HepG2 (cell line): ENCODE data around the gene SOCS7. TPM values are rescaled to one million over a fixed set of nuclear protein-coding genes. Genes with fewer than 3 reads are reported as not detected.
A peak's percentile ranks its signal among the peaks of the same experiment; 100 is the strongest.

Experiments used
- BCL6 ChIP-seq: IDR thresholded peaks from 2 replicates; pipeline ENCODE4 v1.6.1; 2016; ENCODE audit warnings: missing genetic modification reagents, missing compliant biosample characterization
- BHLHE40 ChIP-seq: IDR thresholded peaks from 2 replicates; pipeline ENCODE4 v1.6.1; 2011; ENCODE audit warnings: low read length, improper control_type of control experiment
- CBX2 ChIP-seq, 2 experiments: fragments of 200-600 bp in 1 of 2; sonication (generic); formaldehyde crosslinking in 1 of 2; IDR thresholded peaks; 2 replicates each; pipeline versions ENCODE4 v1.7.0 to v1.8.1; 2018 to 2022; ENCODE audit warnings: low read depth in 2 of 2, low read length in 1 of 2, mild to moderate bottlenecking in 1 of 2, missing genetic modification reagents in 1 of 2
- HNF4G ChIP-seq, 2 experiments: sonication (generic) in 1 of 2; formaldehyde crosslinking in 1 of 2; IDR thresholded peaks; 2 replicates each; pipeline versions ENCODE4 v1.4.0 to v1.6.1; 2011 to 2020; ENCODE audit warnings: borderline replicate concordance in 2 of 2, low read depth in 2 of 2, mild to moderate bottlenecking in 2 of 2, low read length in 1 of 2, missing genetic modification reagents in 1 of 2, moderate library complexity in 1 of 2
- KLF9 ChIP-seq: IDR thresholded peaks from 2 replicates; pipeline ENCODE4 v1.6.1; 2016; ENCODE audit warnings: low read depth
- MATR3 ChIP-seq: sonication (generic); formaldehyde crosslinking; IDR thresholded peaks from 2 replicates; pipeline ENCODE4 v1.4.0; 2020; ENCODE audit warnings: missing genetic modification reagents
- MTERF4 ChIP-seq: sonication (generic); formaldehyde crosslinking; IDR thresholded peaks from 2 replicates; pipeline ENCODE4 v1.8.0; 2023; ENCODE audit warnings: mild to moderate bottlenecking, missing genetic modification reagents
- PAX8 ChIP-seq: sonication (generic); formaldehyde crosslinking; IDR thresholded peaks from 2 replicates; pipeline ENCODE4 v1.8.0; 2022; ENCODE audit warnings: mild to moderate bottlenecking, missing genetic modification reagents, borderline replicate concordance
- RAD51 ChIP-seq: fragments of 450-650 bp; IDR thresholded peaks from 2 replicates; pipeline ENCODE4 v1.6.1; 2016; ENCODE audit warnings: borderline replicate concordance
- RXRA ChIP-seq: sonication (generic); formaldehyde crosslinking; IDR thresholded peaks from 2 replicates; pipeline ENCODE4 v1.5.1; 2020; ENCODE audit warnings: missing genetic modification reagents
- RXRB ChIP-seq: IDR thresholded peaks from 2 replicates; pipeline ENCODE4 v1.6.1; 2016; ENCODE audit warnings: borderline replicate concordance, missing genetic modification reagents, missing compliant biosample characterization
- ZNF12 ChIP-seq: sonication (generic); formaldehyde crosslinking; IDR thresholded peaks from 2 replicates; pipeline ENCODE4 v1.5.0; 2020; ENCODE audit warnings: missing genetic modification reagents
- ZNF550 ChIP-seq: sonication (generic); formaldehyde crosslinking; IDR thresholded peaks from 2 replicates; pipeline ENCODE4 v1.4.0; 2020; ENCODE audit warnings: mild to moderate bottlenecking, missing genetic modification reagents, borderline replicate concordance
- polyA plus RNA-seq, 8 experiments: library from polyadenylated mRNA; depleted of rRNA in 3 of 8; stranded (reverse) in 7 of 8; unstranded in 1 of 8; fragments of >200 nt; fragmentation: Illumina TruSeq in 4 of 8; extraction: Trizol in 4 of 8; gene quantifications; 2 replicates each; pipeline versions ENCODE4 v1.2.1 to v1.2.3, GENCODE V29; 2011 to 2016; ENCODE audit warnings: low read depth in 4 of 8, missing spikeins in 1 of 8, mixed read lengths in 1 of 8; ENCODE audit not compliant: insufficient read depth in 1 of 8
- total RNA-seq, 5 experiments: library from RNA; depleted of rRNA; stranded (reverse); fragments of >200 nt; fragmentation: Illumina TruSeq; extraction: Trizol; gene quantifications; 2 replicates each; pipeline ENCODE4 v1.2.3, GENCODE V29; 2016; ENCODE audit warnings: low read depth in 1 of 5
- TF ChIP-seq, protein P1 (sequence below): sonication (generic); formaldehyde crosslinking; IDR thresholded peaks from 2 replicates; pipeline ENCODE4 v1.5.1; 2020; ENCODE audit warnings: missing genetic modification reagents, mild to moderate bottlenecking, borderline replicate concordance
- TF ChIP-seq, protein P2 (sequence below): sonication (generic); formaldehyde crosslinking; IDR thresholded peaks from 2 replicates; pipeline ENCODE4 v1.4.0; 2020; ENCODE audit warnings: missing genetic modification reagents
- TF ChIP-seq, protein P3 (sequence below): sonication (generic); formaldehyde crosslinking; IDR thresholded peaks from 2 replicates; pipeline ENCODE4 v1.4.0; 2020; ENCODE audit warnings: mild to moderate bottlenecking, missing genetic modification reagents
- TF ChIP-seq, protein P4 (sequence below): sonication (generic); formaldehyde crosslinking; IDR thresholded peaks from 2 replicates; pipeline ENCODE4 v1.5.0; 2020; ENCODE audit warnings: mild to moderate bottlenecking, missing genetic modification reagents, borderline replicate concordance

The SOCS7 gene
- total and polyA plus RNA-seq, 2 of the 13 experiments (the other 11 are each of a cell fraction or from before 2014, with no cell fraction given), result 19.2 to 24.2 TPM

DNA sequence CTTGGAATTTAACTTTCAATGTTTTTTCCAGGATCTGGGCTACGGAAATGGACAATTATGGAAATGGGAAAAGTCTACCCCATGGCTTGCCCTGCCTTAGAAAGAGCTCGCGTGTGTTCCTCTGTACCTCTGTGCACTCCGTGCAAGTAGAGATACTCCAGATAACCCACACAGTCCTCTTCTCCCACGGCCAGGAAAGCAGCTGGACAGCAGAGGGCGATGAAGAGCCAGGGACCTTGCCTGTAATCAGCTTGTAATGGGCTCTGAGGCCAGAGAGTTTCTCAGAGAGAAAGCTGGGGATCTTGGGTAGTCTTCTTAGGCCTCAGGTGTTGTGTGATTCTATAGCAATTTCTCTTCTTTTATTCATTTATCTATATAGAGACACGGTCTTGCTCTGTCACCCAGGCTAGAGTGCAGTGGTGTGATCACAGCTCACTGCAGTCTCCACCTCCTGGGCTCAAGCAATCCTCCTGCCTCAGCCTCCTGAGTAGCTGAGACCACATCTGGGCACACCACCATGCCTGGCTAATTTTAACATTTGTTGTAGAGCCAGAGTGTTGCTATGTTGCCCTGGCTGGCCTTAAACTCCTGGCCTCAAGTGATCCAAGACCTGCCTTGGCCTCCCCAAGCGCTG is 2.4 kb upstream of the SOCS7 start (continued):
- TF ChIP-seq, protein P1, sequence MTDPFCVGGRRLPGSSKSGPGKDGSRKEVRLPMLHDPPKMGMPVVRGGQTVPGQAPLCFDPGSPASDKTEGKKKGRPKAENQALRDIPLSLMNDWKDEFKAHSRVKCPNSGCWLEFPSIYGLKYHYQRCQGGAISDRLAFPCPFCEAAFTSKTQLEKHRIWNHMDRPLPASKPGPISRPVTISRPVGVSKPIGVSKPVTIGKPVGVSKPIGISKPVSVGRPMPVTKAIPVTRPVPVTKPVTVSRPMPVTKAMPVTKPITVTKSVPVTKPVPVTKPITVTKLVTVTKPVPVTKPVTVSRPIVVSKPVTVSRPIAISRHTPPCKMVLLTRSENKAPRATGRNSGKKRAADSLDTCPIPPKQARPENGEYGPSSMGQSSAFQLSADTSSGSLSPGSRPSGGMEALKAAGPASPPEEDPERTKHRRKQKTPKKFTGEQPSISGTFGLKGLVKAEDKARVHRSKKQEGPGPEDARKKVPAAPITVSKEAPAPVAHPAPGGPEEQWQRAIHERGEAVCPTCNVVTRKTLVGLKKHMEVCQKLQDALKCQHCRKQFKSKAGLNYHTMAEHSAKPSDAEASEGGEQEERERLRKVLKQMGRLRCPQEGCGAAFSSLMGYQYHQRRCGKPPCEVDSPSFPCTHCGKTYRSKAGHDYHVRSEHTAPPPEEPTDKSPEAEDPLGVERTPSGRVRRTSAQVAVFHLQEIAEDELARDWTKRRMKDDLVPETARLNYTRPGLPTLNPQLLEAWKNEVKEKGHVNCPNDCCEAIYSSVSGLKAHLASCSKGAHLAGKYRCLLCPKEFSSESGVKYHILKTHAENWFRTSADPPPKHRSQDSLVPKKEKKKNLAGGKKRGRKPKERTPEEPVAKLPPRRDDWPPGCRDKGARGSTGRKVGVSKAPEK (CRISPR knock-in tag), result no peak
- 0 out of 2 replicates have a peak, but pooled peaks have one; percentile 7 for TF ChIP-seq RXRA (CRISPR knock-in tag)
- TF ChIP-seq HNF4G (IDR thresholded peaks at IDR 0.05; ENCODE audit: borderline replicate concordance, low read depth, low read length), result no peak
- no peak for TF ChIP-seq HNF4G (CRISPR knock-in tag; IDR thresholded peaks at IDR 0.05; ENCODE audit: borderline replicate concordance, low read depth)
- TF ChIP-seq PAX8 (CRISPR knock-in tag), result no peak
- no peak for TF ChIP-seq ZNF550 (CRISPR knock-in tag)
- TF ChIP-seq, protein P2, sequence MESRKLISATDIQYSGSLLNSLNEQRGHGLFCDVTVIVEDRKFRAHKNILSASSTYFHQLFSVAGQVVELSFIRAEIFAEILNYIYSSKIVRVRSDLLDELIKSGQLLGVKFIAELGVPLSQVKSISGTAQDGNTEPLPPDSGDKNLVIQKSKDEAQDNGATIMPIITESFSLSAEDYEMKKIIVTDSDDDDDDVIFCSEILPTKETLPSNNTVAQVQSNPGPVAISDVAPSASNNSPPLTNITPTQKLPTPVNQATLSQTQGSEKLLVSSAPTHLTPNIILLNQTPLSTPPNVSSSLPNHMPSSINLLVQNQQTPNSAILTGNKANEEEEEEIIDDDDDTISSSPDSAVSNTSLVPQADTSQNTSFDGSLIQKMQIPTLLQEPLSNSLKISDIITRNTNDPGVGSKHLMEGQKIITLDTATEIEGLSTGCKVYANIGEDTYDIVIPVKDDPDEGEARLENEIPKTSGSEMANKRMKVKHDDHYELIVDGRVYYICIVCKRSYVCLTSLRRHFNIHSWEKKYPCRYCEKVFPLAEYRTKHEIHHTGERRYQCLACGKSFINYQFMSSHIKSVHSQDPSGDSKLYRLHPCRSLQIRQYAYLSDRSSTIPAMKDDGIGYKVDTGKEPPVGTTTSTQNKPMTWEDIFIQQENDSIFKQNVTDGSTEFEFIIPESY (CRISPR knock-in tag), result 0 out of 2 replicates have a peak, but pooled peaks have one; percentile 15
- peak; percentile 22; the same call in 1 of the 2 replicates for TF ChIP-seq BCL6 (CRISPR knock-in tag)
- TF ChIP-seq RAD51, result no peak
- TF ChIP-seq, protein P3, sequence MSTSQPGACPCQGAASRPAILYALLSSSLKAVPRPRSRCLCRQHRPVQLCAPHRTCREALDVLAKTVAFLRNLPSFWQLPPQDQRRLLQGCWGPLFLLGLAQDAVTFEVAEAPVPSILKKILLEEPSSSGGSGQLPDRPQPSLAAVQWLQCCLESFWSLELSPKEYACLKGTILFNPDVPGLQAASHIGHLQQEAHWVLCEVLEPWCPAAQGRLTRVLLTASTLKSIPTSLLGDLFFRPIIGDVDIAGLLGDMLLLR (CRISPR knock-in tag), result no peak
- peak; percentile 58; the same call in 1 of the 2 replicates for TF ChIP-seq MTERF4
- TF ChIP-seq BHLHE40, result no peak
- no peak for TF ChIP-seq ZNF12 (CRISPR knock-in tag)
- TF ChIP-seq, protein P4, sequence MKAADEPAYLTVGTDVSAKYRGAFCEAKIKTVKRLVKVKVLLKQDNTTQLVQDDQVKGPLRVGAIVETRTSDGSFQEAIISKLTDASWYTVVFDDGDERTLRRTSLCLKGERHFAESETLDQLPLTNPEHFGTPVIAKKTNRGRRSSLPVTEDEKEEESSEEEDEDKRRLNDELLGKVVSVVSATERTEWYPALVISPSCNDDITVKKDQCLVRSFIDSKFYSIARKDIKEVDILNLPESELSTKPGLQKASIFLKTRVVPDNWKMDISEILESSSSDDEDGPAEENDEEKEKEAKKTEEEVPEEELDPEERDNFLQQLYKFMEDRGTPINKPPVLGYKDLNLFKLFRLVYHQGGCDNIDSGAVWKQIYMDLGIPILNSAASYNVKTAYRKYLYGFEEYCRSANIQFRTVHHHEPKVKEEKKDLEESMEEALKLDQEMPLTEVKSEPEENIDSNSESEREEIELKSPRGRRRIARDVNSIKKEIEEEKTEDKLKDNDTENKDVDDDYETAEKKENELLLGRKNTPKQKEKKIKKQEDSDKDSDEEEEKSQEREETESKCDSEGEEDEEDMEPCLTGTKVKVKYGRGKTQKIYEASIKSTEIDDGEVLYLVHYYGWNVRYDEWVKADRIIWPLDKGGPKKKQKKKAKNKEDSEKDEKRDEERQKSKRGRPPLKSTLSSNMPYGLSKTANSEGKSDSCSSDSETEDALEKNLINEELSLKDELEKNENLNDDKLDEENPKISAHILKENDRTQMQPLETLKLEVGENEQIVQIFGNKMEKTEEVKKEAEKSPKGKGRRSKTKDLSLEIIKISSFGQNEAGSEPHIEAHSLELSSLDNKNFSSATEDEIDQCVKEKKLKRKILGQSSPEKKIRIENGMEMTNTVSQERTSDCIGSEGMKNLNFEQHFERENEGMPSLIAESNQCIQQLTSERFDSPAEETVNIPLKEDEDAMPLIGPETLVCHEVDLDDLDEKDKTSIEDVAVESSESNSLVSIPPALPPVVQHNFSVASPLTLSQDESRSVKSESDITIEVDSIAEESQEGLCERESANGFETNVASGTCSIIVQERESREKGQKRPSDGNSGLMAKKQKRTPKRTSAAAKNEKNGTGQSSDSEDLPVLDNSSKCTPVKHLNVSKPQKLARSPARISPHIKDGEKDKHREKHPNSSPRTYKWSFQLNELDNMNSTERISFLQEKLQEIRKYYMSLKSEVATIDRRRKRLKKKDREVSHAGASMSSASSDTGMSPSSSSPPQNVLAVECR (CRISPR knock-in tag), result peak; percentile 27; the same call in 1 of the 2 replicates
- TF ChIP-seq CBX2 (IDR thresholded peaks at IDR 0.05; ENCODE audit: low read depth, low read length), result no peak
- TF ChIP-seq CBX2 (CRISPR knock-in tag; IDR thresholded peaks at IDR 0.05; ENCODE audit: low read depth), result no peak
- no peak for TF ChIP-seq MATR3 (CRISPR knock-in tag)
- TF ChIP-seq KLF9 (CRISPR knock-in tag), result 0 out of 2 replicates have a peak, but pooled peaks have one; percentile 48
- TF ChIP-seq RXRB, result peak; percentile 58
